ENCODE results near the gene CDH24.

DNA sequence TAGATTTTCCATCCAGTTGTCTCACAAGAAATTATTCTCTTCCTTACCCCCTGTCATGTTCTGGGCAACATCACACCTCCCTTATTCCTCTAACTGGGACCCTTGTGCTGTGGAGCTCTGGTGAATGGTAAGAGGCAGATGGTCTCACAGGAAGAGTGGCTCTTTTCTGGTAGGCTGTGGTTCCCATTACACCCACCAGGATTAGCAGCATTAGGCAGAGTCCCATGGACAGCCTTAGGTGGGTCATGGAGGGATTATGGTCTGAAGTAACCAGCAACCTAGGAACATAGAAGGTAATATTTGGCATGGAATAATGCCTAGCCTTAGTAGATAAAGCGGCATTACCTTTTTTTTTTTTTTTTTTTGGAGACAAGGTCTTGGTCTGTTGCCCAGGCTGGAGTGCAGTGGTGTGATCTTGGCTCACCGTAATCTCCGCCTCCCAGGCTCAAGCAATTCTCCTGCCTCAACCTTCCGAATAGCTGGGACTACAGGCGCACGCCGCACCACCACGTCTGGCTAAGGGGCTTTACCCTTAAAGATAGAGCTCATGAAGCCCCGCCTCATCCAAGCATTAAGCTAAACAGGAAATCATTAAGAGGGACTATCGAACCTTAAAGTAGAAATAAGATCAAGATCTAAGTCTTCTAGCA is 42.0 kb upstream of the CDH24 start:
- TF ChIP-seq CTCF (IDR thresholded peaks at IDR 0.05) (no peak), POLR2A (IDR thresholded peaks at IDR 0.05) (no peak)
